ENCODE data around the gene RRP15. TPM values are rescaled to one million over a fixed set of nuclear protein-coding genes. Genes with fewer than 3 reads are reported as not detected.

Gene RRP15
- total RNA-seq, 1 experiment from 2014 or later, result 83.1 TPM

DNA sequence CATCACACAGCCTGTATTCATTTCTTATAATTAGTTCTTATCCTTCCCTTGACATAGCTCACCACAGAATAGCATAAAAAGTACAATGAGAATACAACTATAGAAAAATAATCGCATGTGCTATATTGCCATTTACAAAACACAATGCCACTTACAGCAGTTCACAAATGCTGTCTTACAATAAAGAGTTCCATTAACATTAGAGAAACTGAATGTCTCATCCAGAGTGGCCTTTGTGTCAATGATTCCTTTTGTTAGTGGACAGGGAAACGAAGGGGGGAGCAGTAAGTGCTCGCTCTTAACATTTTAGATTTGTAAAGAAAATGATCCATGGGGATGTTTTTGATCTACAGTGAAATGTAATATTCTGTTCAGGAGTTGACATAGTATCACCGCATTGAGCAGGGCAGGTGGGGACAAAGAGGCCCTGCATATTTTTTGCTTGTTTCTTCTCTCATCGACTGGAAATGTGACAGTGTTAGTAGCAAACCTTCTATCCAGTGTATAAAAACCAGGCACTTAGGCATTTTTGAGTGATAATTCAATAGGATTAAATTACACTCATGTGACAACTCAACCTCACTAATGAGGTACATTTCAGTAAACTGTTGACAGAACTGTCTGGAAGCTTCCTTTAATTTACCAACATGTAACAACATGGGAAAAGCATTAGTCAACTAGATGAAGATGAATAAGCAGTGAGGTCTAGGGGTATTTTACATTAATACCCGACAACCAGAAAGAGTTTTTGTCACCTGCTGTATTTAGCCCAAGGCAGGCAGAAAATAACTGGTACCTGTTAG lies 35.6 kb upstream of the RRP15 start:
- Mint-ChIP-seq H3K9me3 (ENCODE audit: unreplicated experiment) (no peaks in the 10 kb centered on the region), H3K36me3 (ENCODE audit: insufficient read depth, unreplicated experiment) (no peaks in the 10 kb centered on the region), H3K27ac (ENCODE audit: low read depth, unreplicated experiment) (no peak overlapping the region), H3K27me3 (ENCODE audit: insufficient read depth, unreplicated experiment) (peaks cover 98% of the 10 kb centered on the region), H3K4me3 (ENCODE audit: unreplicated experiment) (no peak overlapping the region), H3K4me1 (ENCODE audit: insufficient read depth, unreplicated experiment) (no peaks in the 10 kb centered on the region)
- intact Hi-C loops (cut with micrococcal nuclease), result loop anchor here (10.0 kb wide), 1 partner anchor 1165 kb away; no protein-coding TSS in a partner anchor
- ChIA-PET CTCF (interaction anchor here (1.1 to 1.6 kb wide), 2 partner anchors 12 to 26 kb away, joined by 3 to 4 read pairs; no protein-coding TSS in a partner anchor), POLR2A (no interaction called here)
- DNase-seq (ENCODE audit: unreplicated experiment), result no peak
- no TSS peak for BruUV-seq (replicated peaks)
- TF ChIP-seq, protein P1, sequence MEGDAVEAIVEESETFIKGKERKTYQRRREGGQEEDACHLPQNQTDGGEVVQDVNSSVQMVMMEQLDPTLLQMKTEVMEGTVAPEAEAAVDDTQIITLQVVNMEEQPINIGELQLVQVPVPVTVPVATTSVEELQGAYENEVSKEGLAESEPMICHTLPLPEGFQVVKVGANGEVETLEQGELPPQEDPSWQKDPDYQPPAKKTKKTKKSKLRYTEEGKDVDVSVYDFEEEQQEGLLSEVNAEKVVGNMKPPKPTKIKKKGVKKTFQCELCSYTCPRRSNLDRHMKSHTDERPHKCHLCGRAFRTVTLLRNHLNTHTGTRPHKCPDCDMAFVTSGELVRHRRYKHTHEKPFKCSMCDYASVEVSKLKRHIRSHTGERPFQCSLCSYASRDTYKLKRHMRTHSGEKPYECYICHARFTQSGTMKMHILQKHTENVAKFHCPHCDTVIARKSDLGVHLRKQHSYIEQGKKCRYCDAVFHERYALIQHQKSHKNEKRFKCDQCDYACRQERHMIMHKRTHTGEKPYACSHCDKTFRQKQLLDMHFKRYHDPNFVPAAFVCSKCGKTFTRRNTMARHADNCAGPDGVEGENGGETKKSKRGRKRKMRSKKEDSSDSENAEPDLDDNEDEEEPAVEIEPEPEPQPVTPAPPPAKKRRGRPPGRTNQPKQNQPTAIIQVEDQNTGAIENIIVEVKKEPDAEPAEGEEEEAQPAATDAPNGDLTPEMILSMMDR (IDR thresholded peaks at IDR 0.05; ENCODE audit: unreplicated experiment), result no peak

GRCh38 chr1:218250492-218250891 lies 34.6 kb upstream of the RRP15 start:
- TF ChIP-seq, protein P1 (IDR thresholded peaks at IDR 0.05; ENCODE audit: unreplicated experiment), result peak; percentile 26
- BruUV-seq (replicated peaks), result no TSS peak
- H3K4me1 Mint-ChIP-seq (ENCODE audit: insufficient read depth, unreplicated experiment), result no peaks in the 10 kb centered on the region
- H3K4me3 Mint-ChIP-seq (ENCODE audit: unreplicated experiment), result no peak overlapping the region
- no peaks in the 10 kb centered on the region for H3K9me3 Mint-ChIP-seq (ENCODE audit: unreplicated experiment)
- no peaks in the 10 kb centered on the region for H3K36me3 Mint-ChIP-seq (ENCODE audit: insufficient read depth, unreplicated experiment)
- intact Hi-C loops (cut with micrococcal nuclease), result loop anchor here (10.0 kb wide), 1 partner anchor 1164 kb away; no protein-coding TSS in a partner anchor
- DNase-seq (ENCODE audit: unreplicated experiment), result peak; percentile 38
- no peak overlapping the region for H3K27ac Mint-ChIP-seq (ENCODE audit: low read depth, unreplicated experiment)
- H3K27me3 Mint-ChIP-seq (ENCODE audit: insufficient read depth, unreplicated experiment), result peaks cover 98% of the 10 kb centered on the region
- CTCF ChIA-PET, result interaction anchor here (0.9 to 1.6 kb wide), 3 partner anchors 9 to 25 kb away, joined by 3 to 6 read pairs (median 4); no protein-coding TSS in a partner anchor
- POLR2A ChIA-PET, result no interaction called here

DNA sequence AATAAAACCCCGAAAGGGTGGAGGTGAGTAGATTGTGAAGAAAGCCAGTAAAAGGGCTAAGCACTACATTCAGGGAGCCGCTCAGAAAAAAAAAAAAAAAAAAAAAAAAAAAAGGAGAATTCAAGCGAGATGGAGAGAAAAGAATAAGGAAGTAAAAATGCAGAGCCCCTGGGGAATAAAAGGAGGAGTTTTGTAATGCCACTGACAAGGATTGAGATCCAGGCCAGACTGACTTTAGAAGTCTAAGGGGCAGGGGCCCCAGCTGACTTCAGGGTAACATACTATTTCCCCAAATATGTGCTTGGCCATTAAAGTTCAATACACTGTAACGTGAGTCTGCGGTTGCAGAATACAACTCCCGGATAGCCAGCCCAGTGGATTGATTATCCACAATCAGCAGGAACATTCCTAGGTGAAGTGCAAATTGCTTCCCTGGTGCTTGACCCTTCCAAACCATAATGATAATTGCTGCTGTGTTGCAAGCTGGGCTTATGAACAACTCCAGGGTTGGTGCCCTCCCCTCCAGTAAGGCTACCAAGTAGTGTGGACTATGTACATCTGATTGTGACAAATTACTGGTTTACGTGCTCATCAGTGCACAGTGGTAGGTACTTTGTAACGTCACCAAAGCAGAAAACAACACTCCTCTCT lies 30.7 kb upstream of the RRP15 start:
- H3K36me3 Mint-ChIP-seq (ENCODE audit: insufficient read depth, unreplicated experiment), result no peaks in the 10 kb centered on the region
- no peak overlapping the region for H3K4me3 Mint-ChIP-seq (ENCODE audit: unreplicated experiment)
- H3K27me3 Mint-ChIP-seq (ENCODE audit: insufficient read depth, unreplicated experiment), result peaks cover 85% of the 10 kb centered on the region
- H3K4me1 Mint-ChIP-seq (ENCODE audit: insufficient read depth, unreplicated experiment), result no peaks in the 10 kb centered on the region
- no peaks in the 10 kb centered on the region for H3K9me3 Mint-ChIP-seq (ENCODE audit: unreplicated experiment)
- DNase-seq (ENCODE audit: unreplicated experiment), result no peak
- H3K27ac Mint-ChIP-seq (ENCODE audit: low read depth, unreplicated experiment), result no peak overlapping the region
- no TSS peak for BruUV-seq (replicated peaks)
- TF ChIP-seq, protein P1 (IDR thresholded peaks at IDR 0.05; ENCODE audit: unreplicated experiment), result no peak
- ChIA-PET POLR2A (interaction anchor here (1.0 kb wide), 1 partner anchor 18 kb away, joined by 3 read pairs; no protein-coding TSS in a partner anchor), CTCF (interaction anchor here (0.7 kb wide), 1 partner anchor 720 kb away, joined by 4 read pairs; no protein-coding TSS in a partner anchor)
- intact Hi-C loops (cut with micrococcal nuclease), result loop anchor here (10.0 kb wide), 1 partner anchor 1160 kb away; no protein-coding TSS in a partner anchor

DNA sequence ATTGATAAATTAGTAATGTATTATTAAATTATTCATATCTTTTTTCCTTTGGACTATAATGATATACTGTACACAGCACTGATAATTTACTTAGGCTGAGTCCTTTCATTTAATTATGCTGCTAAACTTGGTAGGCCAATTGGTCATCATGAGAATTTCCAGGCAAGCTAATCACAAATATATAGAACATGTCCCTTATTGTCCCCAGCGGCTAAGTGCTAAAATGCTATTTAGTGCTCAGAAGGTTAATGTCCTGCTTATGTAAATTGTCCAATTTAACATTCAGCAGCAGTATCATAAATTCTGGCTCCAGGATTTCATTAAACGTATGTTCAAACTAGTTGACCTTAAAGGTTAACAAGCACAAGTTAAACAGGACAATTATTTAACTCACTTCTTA lies 30.0 kb upstream of the RRP15 start:
- no peak overlapping the region for H3K27ac Mint-ChIP-seq (ENCODE audit: low read depth, unreplicated experiment)
- intact Hi-C loops (cut with micrococcal nuclease), result loop anchor here (10.0 kb wide), 1 partner anchor 1160 kb away; no protein-coding TSS in a partner anchor

More for the DNA sequence above, 30.0 kb upstream of the RRP15 start:
- DNase-seq (ENCODE audit: unreplicated experiment), result no peak
- CTCF ChIA-PET, result no interaction called here
- Mint-ChIP-seq H3K27me3 (ENCODE audit: insufficient read depth, unreplicated experiment) (peaks cover 85% of the 10 kb centered on the region), H3K4me3 (ENCODE audit: unreplicated experiment) (no peak overlapping the region), H3K9me3 (ENCODE audit: unreplicated experiment) (no peaks in the 10 kb centered on the region), H3K36me3 (ENCODE audit: insufficient read depth, unreplicated experiment) (no peaks in the 10 kb centered on the region), H3K4me1 (ENCODE audit: insufficient read depth, unreplicated experiment) (no peaks in the 10 kb centered on the region)
- POLR2A ChIA-PET, result interaction anchor here (1.0 kb wide), 1 partner anchor 18 kb away, joined by 3 read pairs; no protein-coding TSS in a partner anchor
- no TSS peak for BruUV-seq (replicated peaks)
- TF ChIP-seq, protein P1 (IDR thresholded peaks at IDR 0.05; ENCODE audit: unreplicated experiment), result no peak
